Measurements from ENCODE around the gene DOK5.

GRCh38 chr20:54499111-54499510, 23.7 kb downstream of the DOK5 start:
- TF ChIP-seq CTCF (IDR thresholded peaks at IDR 0.05) (no peak), POLR2A (IDR thresholded peaks at IDR 0.05) (no peak), EP300 (IDR thresholded peaks at IDR 0.05; ENCODE audit: low read depth) (no peak)
